ENCODE results near the gene IL17C. TPM values are rescaled to one million over a fixed set of nuclear protein-coding genes. Genes with fewer than 3 reads are reported as not detected.

The IL17C gene
- total and polyA plus RNA-seq, 2 experiments from 2014 or later, result 0.57 TPM; not detected in 1

DNA sequence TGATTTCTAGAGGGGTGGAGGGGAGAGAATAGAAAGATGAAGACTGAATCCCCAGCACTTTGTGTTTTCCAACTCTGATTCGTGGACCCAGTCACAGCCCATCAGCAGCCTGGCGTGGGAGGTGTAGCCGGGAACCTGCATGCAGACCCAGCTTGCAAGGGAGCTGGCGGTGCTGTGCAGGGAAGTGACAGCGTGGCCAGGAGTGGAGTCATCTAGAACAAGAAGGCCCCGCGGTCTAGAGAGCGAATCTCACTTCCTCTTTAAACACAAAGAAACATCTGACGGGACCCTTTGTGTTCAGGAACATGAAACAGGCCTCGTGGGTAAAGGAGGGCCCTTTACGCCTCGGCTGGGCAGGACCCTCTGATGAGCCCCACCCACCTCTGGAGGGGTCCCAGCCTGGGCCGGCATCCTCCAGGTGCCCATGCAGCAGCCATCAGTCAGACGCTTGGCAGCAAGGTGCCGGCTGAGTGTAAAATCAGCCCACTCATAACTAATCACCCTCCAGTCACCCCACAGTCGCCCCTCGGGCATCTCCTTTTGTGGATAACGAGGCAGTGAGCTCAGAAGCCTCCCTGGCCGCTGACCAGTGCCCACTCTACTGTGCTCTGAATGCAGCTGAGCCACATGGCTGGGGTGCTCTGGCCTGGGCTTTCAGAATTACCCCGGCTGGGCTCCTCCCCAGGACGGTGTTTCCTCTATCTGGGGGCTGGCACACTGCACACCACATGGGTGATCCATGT, 43.5 kb downstream of the IL17C start:
- H3K36me3 ChIP-seq (replicated peaks; ENCODE audit: insufficient read depth, low read depth), result no peaks in the 10 kb centered on the region
- DNase-seq (ENCODE audit: low spot score), result no peak
- H4K20me1 ChIP-seq (ENCODE audit: insufficient read depth, poor library complexity, severe bottlenecking), result no peaks in the 10 kb centered on the region
- TF ChIP-seq EZH2 (IDR thresholded peaks at IDR 0.05; ENCODE audit: borderline replicate concordance) (no peak), EZH2phosphoT487 (IDR thresholded peaks at IDR 0.05; ENCODE audit: low read depth, severe bottlenecking, unreplicated experiment) (no peak)
- TF ChIP-seq, protein P1, sequence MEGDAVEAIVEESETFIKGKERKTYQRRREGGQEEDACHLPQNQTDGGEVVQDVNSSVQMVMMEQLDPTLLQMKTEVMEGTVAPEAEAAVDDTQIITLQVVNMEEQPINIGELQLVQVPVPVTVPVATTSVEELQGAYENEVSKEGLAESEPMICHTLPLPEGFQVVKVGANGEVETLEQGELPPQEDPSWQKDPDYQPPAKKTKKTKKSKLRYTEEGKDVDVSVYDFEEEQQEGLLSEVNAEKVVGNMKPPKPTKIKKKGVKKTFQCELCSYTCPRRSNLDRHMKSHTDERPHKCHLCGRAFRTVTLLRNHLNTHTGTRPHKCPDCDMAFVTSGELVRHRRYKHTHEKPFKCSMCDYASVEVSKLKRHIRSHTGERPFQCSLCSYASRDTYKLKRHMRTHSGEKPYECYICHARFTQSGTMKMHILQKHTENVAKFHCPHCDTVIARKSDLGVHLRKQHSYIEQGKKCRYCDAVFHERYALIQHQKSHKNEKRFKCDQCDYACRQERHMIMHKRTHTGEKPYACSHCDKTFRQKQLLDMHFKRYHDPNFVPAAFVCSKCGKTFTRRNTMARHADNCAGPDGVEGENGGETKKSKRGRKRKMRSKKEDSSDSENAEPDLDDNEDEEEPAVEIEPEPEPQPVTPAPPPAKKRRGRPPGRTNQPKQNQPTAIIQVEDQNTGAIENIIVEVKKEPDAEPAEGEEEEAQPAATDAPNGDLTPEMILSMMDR (IDR thresholded peaks at IDR 0.05; ENCODE audit: poor library complexity), result no peak
- no peaks in the 10 kb centered on the region for H3K79me2 ChIP-seq
- 80% methylated on average over 21 of the region's 21 CpGs for WGBS (ENCODE audit: low lambda C conversion rate, missing lambda C conversion rate)
- H2AFZ ChIP-seq, result no peak overlapping the region
- peaks cover 3% of the 10 kb centered on the region for H3K27me3 ChIP-seq
- H3K4me3 ChIP-seq, result no peak overlapping the region
- H3K4me2 ChIP-seq, result no peak overlapping the region
- no peak overlapping the region for H3K27ac ChIP-seq
- H3K4me1 ChIP-seq (ENCODE audit: insufficient read depth), result peaks cover 4% of the 10 kb centered on the region
- no peaks in the 10 kb centered on the region for H3K9me3 ChIP-seq (ENCODE audit: low read depth)
- no peaks in the 10 kb centered on the region for H3K9me2 ChIP-seq (replicated peaks; ENCODE audit: insufficient read depth)

DNA sequence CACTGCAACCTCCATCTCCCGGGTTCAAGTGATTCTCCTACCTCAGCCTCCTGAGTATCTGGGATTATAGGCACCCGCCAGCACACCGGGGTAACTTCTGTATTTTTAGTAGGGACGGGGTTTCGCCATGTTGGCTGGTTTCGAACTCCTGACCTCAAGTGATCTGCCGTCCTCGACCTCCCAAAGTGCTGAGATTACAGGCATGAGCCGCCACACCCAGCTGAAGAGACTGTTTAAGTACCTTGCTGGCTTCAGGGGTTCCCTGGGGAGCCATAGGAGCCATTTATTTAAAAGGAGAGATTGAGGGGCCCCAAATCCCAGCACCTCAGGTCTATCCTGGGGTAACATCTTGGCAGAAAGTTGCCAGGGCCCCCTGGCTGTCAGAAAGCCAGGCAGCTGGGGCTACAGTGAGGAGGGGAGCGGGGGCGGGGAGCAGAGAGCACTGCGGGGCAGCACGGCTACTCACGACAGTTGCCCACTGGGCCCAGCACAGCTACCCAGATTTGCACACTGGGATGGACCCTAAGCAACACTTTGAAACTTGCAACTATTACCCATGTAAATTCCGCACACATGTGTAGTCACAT, 46.3 kb downstream of the IL17C start:
- H3K9me2 ChIP-seq (replicated peaks; ENCODE audit: insufficient read depth), result no peaks in the 10 kb centered on the region
- H3K79me2 ChIP-seq, result no peaks in the 10 kb centered on the region
- H3K4me2 ChIP-seq, result peak overlapping the region; percentile 100
- no peak overlapping the region for H3K27ac ChIP-seq
- H3K4me3 ChIP-seq, result no peak overlapping the region
- TF ChIP-seq, protein P1 (IDR thresholded peaks at IDR 0.05; ENCODE audit: poor library complexity), result no peak
- TF ChIP-seq EZH2 (IDR thresholded peaks at IDR 0.05; ENCODE audit: borderline replicate concordance), result no peak
- TF ChIP-seq EZH2phosphoT487 (IDR thresholded peaks at IDR 0.05; ENCODE audit: low read depth, severe bottlenecking, unreplicated experiment), result no peak
- DNase-seq (ENCODE audit: low spot score), result no peak
- H3K9me3 ChIP-seq (ENCODE audit: low read depth), result no peaks in the 10 kb centered on the region
- peaks cover 3% of the 10 kb centered on the region for H3K27me3 ChIP-seq
- H4K20me1 ChIP-seq (ENCODE audit: insufficient read depth, poor library complexity, severe bottlenecking), result no peaks in the 10 kb centered on the region
- H2AFZ ChIP-seq, result no peak overlapping the region
- WGBS (ENCODE audit: low lambda C conversion rate, missing lambda C conversion rate), result 82% methylated on average over 15 of the region's 15 CpGs
- no peaks in the 10 kb centered on the region for H3K36me3 ChIP-seq (replicated peaks; ENCODE audit: insufficient read depth, low read depth)
- peaks cover 20% of the 10 kb centered on the region for H3K4me1 ChIP-seq (ENCODE audit: insufficient read depth)

DNA sequence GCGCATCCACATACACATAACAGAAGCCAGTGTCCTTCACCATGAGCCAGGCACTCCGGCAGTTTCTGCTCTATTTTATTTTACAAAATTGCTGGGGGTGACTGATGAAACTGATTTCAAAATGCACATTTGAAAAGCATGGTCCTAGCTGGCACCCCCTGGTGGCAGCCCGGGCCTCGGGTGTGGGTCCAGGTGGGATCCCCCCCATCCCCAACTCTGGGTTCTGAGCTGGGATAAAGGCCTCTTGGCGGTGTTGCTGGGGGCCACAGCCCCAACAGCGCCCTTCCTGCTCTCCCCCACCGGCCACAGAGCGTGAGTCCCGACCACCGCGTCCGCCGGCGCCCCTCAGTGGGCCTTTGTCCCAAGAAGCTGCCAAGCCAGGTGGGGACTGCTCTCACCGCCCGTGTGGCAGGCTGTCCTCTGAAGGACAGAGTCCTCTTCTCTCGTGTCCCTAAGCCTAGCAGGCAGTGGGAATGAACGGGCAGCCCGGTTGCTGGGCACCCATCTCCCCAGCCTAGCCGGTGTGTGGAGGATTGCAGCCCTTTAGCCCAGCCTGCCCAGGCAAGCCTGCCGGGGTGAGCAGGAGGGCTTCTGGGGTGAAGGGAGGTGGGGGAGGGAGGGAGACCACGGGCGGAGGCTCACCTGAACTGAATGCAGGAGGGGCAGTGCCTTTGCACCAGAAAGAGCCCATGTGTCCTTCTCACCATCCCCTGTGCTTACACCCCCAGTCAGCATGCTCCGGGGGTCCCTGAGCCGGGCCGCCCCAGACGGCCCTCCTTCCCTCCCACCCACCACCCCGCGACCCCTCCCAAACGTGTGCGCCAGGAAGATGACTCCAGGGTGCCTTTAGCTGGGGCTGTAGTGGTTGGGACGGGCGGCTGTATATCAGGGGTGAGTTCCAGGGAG, 47.0 kb downstream of the IL17C start:
- H3K9me2 ChIP-seq (replicated peaks; ENCODE audit: insufficient read depth), result no peaks in the 10 kb centered on the region
- no peaks in the 10 kb centered on the region for H4K20me1 ChIP-seq (ENCODE audit: insufficient read depth, poor library complexity, severe bottlenecking)
- DNase-seq (ENCODE audit: low spot score), result peak; percentile 72
- H3K79me2 ChIP-seq, result no peaks in the 10 kb centered on the region
- TF ChIP-seq EZH2 (IDR thresholded peaks at IDR 0.05; ENCODE audit: borderline replicate concordance), result no peak
- TF ChIP-seq, protein P1 (IDR thresholded peaks at IDR 0.05; ENCODE audit: poor library complexity), result peak; percentile 64
- no peaks in the 10 kb centered on the region for H3K9me3 ChIP-seq (ENCODE audit: low read depth)
- peak overlapping the region; percentile 70 for H3K4me3 ChIP-seq
- 11% methylated on average over 28 of the region's 33 CpGs for WGBS (ENCODE audit: low lambda C conversion rate, missing lambda C conversion rate)
- peak overlapping the region; percentile 83 for H3K27ac ChIP-seq
- no peaks in the 10 kb centered on the region for H3K36me3 ChIP-seq (replicated peaks; ENCODE audit: insufficient read depth, low read depth)
- peak overlapping the region; percentile 84 for H2AFZ ChIP-seq
- peaks cover 20% of the 10 kb centered on the region for H3K4me1 ChIP-seq (ENCODE audit: insufficient read depth)
- peak overlapping the region; percentile 100 for H3K4me2 ChIP-seq
- H3K27me3 ChIP-seq, result peaks cover 3% of the 10 kb centered on the region
